Ishikawa (cell line): ENCODE results near the gene FRRS1.

Experiments
- CEBPB ChIP-seq: IDR thresholded peaks from 2 replicates; pipeline ENCODE4 v1.6.1; 2012
- CREB1 ChIP-seq: IDR thresholded peaks from 2 replicates; pipeline ENCODE4 v1.6.1; 2012; ENCODE audit warnings: low read depth
- EGR1 ChIP-seq: IDR thresholded peaks from 2 replicates; pipeline ENCODE4 v1.6.1; 2012
- EP300 ChIP-seq: IDR thresholded peaks from 2 replicates; pipeline ENCODE4 v1.6.1; 2012; ENCODE audit warnings: borderline replicate concordance
- FOXM1 ChIP-seq: IDR thresholded peaks from 2 replicates; pipeline ENCODE4 v1.6.1; 2012; ENCODE audit warnings: low read depth, borderline replicate concordance
- MAX ChIP-seq: IDR thresholded peaks from 2 replicates; pipeline ENCODE4 v1.6.1; 2012
- NFIC ChIP-seq: IDR thresholded peaks from 2 replicates; pipeline ENCODE4 v1.6.1; 2012
- RAD21 ChIP-seq: IDR thresholded peaks from 2 replicates; pipeline ENCODE4 v1.6.1; 2012; ENCODE audit warnings: low read depth
- REST ChIP-seq: IDR thresholded peaks from 2 replicates; pipeline ENCODE4 v1.6.1; 2012; ENCODE audit warnings: low read depth, mild to moderate bottlenecking
- TAF1 ChIP-seq: IDR thresholded peaks from 2 replicates; pipeline ENCODE4 v1.6.1; 2012; ENCODE audit warnings: low read depth, mild to moderate bottlenecking
- TCF12 ChIP-seq: IDR thresholded peaks from 2 replicates; pipeline ENCODE4 v1.6.1; 2012; ENCODE audit warnings: low read depth
- TEAD4 ChIP-seq: IDR thresholded peaks from 2 replicates; pipeline ENCODE4 v1.6.1; 2012
- USF1 ChIP-seq: IDR thresholded peaks from 2 replicates; pipeline ENCODE4 v1.6.1; 2012
- YY1 ChIP-seq: IDR thresholded peaks from 2 replicates; pipeline ENCODE4 v1.6.1; 2012; ENCODE audit warnings: low read depth
- ZBTB7A ChIP-seq: IDR thresholded peaks from 2 replicates; pipeline ENCODE4 v1.6.1; 2012; ENCODE audit warnings: low read depth

Gene FRRS1

GRCh38 chr1:99737016-99737415 is 29.4 kb downstream of the FRRS1 start:
- TF ChIP-seq RAD21 (peak; percentile 81), REST (no peak), CREB1 (no peak)

GRCh38 chr1:99735852-99736251 is 30.6 kb downstream of the FRRS1 start:
- TF ChIP-seq YY1 (no peak), ZBTB7A (no peak), USF1 (no peak), TAF1 (no peak), CREB1 (no peak), EP300 (no peak), EGR1 (no peak), CEBPB (no peak), TEAD4 (no peak)

GRCh38 chr1:99731384-99731783 is 35.1 kb downstream of the FRRS1 start:
- TF ChIP-seq MAX (no peak), TEAD4 (peak; percentile 43; the same call in 1 of the 2 replicates), ZBTB7A (no peak), NFIC (peak; percentile 57), REST (no peak), CEBPB (no peak), RAD21 (no peak), EP300 (peak; percentile 50; the same call in 1 of the 2 replicates), FOXM1 (no peak; the same call in 1 of the 2 replicates)

GRCh38 chr1:99728494-99729235 is 37.8 kb downstream of the FRRS1 start:
- TF ChIP-seq USF1 (no peak), TAF1 (no peak), NFIC (no peak), CREB1 (no peak)

GRCh38 chr1:99727575-99728185 is 38.8 kb downstream of the FRRS1 start:
- no peak for TF ChIP-seq TAF1
- no peak for TF ChIP-seq EGR1
- TF ChIP-seq EP300: peak; percentile 25; the same call in 1 of the 2 replicates
- TF ChIP-seq MAX: peak; percentile 18; the same call in 1 of the 2 replicates

- TF ChIP-seq NFIC: no peak
- TF ChIP-seq YY1: no peak
These were observed 39.6 kb downstream of the FRRS1 start for GRCh38 chr1:99726818-99727217.

- TF ChIP-seq REST: no peak
- TF ChIP-seq EGR1: no peak
- no peak for TF ChIP-seq ZBTB7A
- no peak for TF ChIP-seq TAF1
- no peak for TF ChIP-seq TEAD4
- TF ChIP-seq TCF12: no peak
- no peak for TF ChIP-seq CREB1
- TF ChIP-seq NFIC: no peak
- no peak for TF ChIP-seq CEBPB
- no peak for TF ChIP-seq RAD21
- TF ChIP-seq FOXM1: no peak
- no peak for TF ChIP-seq MAX
These were observed 40.0 kb downstream of the FRRS1 start for GRCh38 chr1:99726407-99726806.
